ENCODE data around the gene LRRC45.

Gene LRRC45

GRCh38 chr17:82008258-82008940 lies 14.7 kb upstream of the LRRC45 start:
- DNase-seq, result no peak

- DNase-seq, result no peak
Observed at GRCh38 chr17:82008941-82009405, 14.1 kb upstream of the LRRC45 start.

DNA sequence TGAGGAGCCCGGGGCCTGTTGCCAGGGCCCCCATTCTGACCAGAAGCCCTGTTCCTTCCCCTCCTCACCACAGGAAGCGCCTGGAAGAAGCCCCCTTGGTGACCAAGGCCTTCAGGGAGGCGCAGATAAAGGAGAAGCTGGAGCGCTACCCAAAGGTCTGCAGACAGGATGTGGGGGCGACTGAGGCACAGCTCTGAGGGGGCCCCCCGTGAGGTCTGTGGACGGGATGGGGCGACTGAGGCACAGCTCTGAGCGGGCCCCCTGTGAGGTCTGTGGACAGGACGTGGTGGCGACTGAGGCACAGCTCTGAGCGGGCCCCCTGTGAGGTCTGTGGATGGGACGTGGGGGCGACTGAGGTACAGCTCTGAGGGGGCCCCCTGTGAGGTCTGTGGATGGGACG lies 13.7 kb upstream of the LRRC45 start:
- no peak for DNase-seq

DNA sequence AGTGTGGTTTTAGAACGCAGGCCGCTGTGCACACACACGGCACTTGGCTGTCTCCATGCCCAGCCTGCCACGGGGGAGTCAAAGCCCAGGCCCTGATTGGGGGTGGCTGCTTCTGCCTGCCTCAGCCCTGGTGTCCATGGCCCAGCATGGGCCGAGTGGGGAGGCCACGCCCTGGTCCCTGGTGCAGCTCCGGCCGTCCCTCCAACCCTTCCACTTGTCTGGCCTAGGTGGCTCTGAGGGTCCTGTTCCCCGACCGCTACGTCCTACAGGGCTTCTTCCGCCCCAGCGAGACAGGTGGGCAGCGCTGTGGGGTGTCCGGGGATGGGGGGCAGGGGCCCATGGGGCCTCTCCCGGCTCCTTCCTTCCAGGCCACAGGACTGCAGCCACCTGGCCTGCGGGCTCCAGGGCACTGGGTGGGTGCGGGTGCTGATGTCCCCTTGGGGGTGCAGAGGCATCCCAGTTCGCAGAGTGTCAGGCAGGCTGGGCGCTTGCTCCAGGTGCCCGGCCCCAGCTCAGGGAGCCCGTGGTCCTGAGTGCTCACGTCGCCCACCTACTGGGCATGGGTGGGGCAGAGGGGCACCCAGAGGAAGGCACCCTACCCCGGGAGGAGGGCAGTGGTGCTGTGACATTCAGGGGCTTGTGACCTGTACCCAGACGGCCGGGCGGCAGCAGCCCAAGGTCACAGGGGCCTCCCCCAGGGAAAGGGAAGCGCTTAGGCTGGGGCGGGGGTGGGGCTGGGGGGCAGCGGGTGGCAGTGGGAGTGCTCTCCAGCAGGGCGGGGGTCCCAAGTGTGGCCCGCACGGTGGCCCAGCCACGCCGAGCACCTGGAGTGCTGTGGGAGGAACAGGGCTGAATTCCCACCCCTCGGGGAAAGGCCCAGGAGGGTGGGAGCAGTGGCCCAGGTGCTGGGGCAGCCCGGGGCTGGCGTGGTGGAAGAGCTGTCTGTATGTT lies 12.3 kb upstream of the LRRC45 start:
- no peak for DNase-seq

DNA sequence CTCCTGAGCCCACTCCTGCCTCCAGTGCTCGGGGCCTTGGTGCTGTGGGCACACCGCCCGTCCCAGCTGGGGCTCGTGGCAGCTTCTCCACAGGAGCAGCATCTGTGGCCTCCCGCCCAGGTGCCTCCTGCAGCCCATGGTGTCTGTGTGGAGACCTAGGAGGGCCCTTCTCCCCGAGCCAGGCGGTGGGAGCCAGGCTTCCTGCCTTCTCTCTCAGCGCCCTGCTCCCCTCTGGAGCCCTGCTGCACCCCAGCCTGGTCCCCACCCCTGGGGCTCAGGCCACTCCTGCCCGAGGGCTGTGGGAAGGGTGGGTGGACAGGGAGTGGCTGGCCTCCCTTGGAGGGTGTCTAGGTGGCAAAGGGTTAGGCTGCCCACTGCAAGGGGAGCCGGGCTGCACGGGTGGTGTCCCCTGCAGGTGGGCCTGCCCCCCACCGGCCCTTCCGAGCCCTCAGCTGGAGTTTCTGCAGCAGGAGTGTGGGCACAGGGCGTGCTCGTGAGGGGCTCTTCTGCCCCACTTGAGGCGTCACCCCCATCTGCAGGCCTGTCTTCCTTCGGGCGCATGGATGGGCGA lies 11.4 kb upstream of the LRRC45 start:
- no peak for DNase-seq

DNA sequence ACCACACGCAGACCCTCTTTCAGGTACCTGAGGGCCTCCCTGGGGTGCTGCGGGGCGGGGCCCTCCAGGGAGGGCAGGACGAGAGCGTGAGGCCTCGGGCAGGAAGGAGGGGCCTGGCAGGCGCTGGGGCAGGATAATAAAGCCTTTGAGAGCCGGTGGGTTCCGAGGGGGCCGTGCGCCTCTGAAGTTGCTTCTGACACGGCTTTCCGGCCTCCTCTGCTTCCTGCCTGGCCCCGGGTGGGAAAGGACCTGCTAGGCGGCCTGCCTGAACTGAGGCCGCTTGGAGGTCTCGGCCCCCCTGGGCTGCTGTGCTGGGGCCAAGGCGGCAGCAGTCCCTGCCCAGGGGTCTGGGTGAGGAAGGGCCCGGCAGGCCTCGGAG lies 10.9 kb upstream of the LRRC45 start:
- DNase-seq, result no peak

GRCh38 chr17:82012640-82013295 lies 10.3 kb upstream of the LRRC45 start:
- no peak for DNase-seq

DNA sequence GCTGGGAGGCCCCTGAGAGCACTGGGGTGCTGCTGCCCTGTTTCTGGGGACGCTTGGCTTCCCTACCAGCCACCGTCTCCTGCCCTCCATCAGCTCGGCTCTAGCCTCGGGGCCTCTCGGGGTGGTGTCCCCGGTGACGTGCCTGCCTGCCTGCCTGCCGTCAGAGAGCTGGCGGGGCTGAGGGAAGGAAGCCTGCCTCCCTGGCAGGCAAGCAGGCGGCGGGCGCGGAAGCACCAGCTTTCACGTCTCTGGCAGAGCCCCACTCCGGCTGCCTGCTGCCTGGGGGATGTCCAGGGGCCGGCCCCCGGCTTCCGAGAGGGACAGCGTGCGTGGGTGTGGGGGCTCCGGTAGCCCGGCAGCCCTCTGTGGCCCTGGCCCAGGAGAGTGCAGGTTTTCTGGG lies 9.8 kb upstream of the LRRC45 start:
- DNase-seq, result no peak

DNA sequence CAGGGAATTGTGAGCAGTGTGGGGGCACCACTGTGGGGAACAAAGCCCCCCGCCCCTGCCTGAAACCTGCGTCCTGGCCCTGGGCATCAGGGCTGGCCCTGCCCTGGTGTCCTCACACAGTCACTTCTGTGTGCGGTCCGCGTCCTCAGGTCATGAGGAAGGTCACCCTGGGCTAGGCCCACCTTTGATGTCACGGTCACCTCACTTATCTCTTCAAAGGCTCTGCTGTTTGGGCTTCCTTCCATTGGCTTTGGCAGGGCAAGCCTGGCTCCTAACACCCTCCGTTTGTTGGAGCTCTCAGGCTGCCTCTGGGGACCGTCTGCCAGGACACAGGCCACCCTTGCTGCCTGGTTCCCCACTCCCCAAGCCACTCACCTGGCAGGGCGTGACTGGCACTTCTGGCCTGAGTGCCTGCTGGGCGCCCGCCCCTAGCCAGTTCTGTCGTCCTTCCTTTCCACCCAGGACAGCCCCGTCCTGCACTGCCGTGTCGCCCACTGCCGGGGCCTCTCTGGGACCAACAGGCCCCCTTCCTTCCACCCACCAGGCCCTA lies 9.3 kb upstream of the LRRC45 start:
- DNase-seq, result no peak

DNA sequence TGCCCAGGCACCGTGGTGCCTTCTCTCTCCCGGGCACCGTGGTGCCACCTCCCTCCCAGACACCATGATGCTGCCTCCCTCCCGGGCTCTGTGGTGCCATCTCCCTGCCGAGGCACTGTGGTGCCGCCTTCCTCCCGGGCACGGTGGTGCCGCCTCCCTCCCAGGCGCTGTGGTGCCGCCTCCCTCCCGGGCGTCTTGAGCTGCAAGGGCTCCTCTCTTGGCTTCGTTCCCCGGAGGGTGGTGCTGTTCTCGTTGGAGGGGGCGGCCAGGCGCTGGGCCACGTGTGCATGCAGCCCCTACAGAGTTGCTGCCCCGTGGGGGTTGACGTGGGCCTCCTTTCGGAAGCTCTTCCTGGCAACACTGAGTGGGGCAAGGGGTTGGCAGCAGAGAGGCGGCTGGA lies 8.7 kb upstream of the LRRC45 start:
- DNase-seq, result no peak

DNA sequence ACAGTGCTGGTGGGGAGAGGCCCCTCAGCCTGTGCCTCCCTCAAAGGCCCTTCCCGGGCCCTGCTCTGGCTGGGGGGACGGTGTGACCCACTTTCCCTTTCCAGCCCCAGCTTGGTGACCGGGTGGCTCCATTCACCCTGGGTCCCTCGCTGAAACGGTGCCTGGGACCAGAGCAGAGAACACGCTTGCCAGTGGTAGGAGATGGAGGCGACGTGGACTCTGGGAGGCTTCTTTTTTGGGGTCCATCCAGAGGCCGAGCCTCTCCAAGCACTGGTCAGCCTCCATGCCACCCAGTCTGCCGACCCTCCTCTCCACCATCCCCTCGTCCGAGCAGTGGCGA lies 8.2 kb upstream of the LRRC45 start:
- DNase-seq, result no peak

- no peak for DNase-seq
Observed at GRCh38 chr17:82015311-82015971, 7.7 kb upstream of the LRRC45 start.

- DNase-seq, result no peak
Observed at GRCh38 chr17:82016061-82016874, 6.8 kb upstream of the LRRC45 start.

DNA sequence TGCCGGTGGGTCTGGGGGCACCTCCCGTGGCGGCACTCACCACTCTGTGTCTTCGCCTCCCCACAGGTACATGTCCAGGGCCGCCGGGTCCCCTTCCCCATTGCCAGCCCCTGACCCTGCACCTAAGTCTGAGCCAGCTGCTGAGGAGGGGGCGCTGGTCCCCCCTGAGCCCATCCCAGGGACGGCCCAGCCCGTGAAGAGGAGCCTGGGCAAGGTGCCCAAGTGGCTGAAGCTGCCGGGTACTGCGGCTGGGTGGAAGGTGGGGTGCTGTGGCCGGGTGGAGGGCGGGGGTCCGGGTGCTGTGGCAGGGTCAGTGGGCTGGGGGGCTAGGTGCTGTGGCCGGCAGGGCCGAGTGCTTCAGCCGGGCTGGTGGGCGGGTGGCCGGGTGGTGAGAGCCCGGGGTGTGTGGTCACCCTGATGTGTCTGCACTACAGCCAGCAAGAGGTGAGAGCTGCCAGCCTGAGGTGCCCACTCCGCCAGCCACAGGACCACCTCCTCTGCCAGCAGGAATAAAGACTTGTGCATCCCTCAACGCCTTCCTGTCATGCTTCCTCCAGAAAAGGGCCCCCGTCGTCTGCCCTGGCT lies 6.1 kb upstream of the LRRC45 start:
- DNase-seq, result no peak

DNA sequence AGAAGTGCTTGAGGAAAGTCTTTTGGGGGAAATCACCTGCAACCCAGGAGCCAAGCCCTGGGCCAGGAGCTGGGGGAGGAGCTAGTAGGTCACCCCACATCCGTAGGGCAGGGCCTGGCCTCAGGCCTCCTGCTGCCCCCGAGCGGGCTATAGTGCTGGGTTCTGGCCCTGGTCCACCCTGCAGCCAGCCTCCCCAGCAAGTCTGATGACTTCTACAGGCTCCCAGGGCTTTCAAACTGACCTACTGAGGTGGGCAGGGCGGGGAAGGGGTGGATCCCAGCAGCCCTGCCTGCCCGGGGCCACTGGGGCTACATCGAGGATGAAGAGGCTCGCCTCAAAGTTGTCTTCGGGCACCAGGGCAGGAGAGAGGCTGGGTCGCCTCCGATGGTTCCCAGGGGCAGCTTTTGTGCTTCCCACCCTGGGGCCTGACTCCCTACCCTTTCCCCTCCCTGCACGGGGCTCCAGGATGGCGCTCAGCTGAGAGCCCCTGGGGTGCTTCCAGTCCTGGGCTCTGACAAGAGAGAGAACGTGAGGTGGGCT lies 5.4 kb upstream of the LRRC45 start:
- no peak for DNase-seq

DNA sequence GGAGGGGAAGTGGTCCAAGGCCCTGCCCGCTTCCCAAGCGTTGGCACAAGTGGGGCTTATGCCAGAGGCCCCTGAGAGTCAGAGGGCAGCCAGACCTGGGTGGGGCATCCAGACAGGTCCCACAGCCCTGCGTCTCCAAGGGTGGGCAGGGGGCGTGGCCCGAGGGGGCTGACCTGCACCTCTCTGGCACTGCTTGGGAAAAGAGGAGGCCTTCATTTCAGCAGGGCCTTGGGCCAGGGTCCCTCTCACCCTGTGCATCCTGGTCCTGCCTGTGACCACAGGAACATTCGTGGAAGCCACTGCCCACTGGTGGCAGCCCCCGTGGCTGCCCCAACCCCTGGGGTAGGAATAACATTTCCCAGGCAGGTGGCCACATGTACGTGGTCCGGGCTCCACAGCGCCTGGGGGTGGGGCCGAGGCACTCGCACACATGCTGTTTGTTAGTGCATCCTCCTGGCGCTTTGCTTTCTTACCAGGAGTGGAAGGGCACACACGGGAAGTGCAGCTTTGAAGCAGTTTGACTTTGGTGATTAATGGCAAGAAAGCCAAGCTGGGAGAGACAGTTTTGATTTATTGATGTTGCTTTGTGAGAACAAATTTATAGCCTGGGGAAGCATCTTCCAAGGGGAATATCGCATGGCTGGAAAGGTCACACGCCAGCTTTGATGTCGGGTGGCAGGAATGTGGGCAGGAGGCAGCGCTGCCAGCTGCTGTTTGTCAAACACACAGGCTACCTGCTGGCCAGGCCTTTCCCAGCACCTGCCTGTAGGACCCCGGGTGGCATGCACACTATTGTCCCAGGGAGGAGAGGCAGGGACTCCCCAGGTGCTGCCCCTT lies 4.7 kb upstream of the LRRC45 start:
- no peak for DNase-seq

DNA sequence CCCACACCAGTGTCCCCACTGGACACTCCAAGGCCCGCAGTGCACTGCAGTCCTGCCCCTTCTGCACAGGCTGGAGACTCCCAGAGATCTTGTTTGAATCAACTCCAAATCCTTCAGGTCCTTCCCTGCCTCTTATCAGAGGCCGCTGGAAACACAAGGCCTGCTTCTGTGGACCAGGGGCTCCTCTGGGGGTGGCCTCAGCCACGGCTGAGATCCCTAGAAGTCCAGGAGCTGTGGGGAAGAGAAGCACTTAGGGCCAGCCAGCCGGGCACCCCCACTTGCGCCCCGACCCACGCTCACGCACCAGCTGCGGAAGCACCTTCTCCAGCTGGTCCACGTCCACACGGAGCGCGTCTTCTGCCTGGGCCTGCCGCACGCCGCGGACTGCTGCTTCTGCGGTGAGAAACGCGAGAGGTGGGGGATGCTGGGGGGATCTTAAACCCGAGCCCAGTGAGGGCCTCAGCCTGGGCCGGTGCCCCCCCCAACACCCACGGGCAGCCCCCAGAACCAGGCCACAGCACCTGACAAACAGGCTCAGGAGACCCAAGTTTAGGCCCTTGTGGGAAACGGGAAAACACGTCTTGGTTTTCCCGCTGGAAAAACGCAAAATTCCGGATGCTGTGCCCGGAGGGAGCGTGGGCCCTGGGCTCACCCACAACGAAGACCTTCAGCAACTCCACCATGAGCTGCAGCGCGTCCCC lies 4.0 kb upstream of the LRRC45 start:
- DNase-seq, result no peak

- DNase-seq, result peak; percentile 55
Observed at GRCh38 chr17:82019690-82020571, 3.2 kb upstream of the LRRC45 start.
